Lower leg skin (tissue), 4 donors: ENCODE data around the gene ASB2. TPM values are rescaled to one million over a fixed set of nuclear protein-coding genes. Genes with fewer than 3 reads are reported as not detected.

ENCODE experiments used
- DNase-seq, 2 donors: peaks; one replicate each; pipeline ENCODE4 v3.0.0-alpha.2; 2019; ENCODE audit warnings: low spot score in 2 of 2
- H3K4me3 ChIP-seq: fragments of 200-600 bp; sonication (generic); 2 replicates; pipeline ENCODE4 v1.5.1; 2017; ENCODE audit warnings: mild to moderate bottlenecking, low read depth; ENCODE audit not compliant: poor library complexity, severe bottlenecking
- CTCF ChIP-seq, 3 donors: fragments of 450-650 bp; IDR thresholded peaks; one replicate each; pipeline ENCODE4 v1.5.1; 2016; ENCODE audit warnings: antibody characterized with exemption in 3 of 3, mild to moderate bottlenecking in 3 of 3, moderate library complexity in 2 of 3
- POLR2A ChIP-seq, 2 donors: fragments of 450-650 bp; IDR thresholded peaks; one replicate each; pipeline ENCODE4 v1.6.1; 2016 to 2017; ENCODE audit warnings: antibody characterized with exemption in 2 of 2, mild to moderate bottlenecking in 1 of 2, moderate library complexity in 1 of 2
- WGBS, 2 donors: methylation state at CpG; one replicate each; pipeline ENCODE4 v1.1.5; 2018; 5-methylcytosine and 5-hydroxymethylcytosine counted together
- intact Hi-C: fragments of 100-400 bp; cut with DNase I; formaldehyde crosslinking; loops from one replicate; pipeline ENCODE4 v1.15.0; 2023; ENCODE audit warnings: low total_unique reads
- total RNA-seq, 4 donors: library from RNA; depleted of rRNA; stranded (reverse); fragments of >200 nt; gene quantifications; one replicate each; pipeline ENCODE4 v1.1.0, GENCODE V29; 2016

The ASB2 gene
- total RNA-seq, 4 donors from 2014 or later, result 0.46 to 5.4 (median 1.8) TPM

- TF ChIP-seq POLR2A (IDR thresholded peaks at IDR 0.05) (no peak), CTCF (IDR thresholded peaks at IDR 0.05) (no peak)
- WGBS, 2 donors, result 80 to 84% methylated on average over 2 of the region's 2 CpGs
- no peak overlapping the region for H3K4me3 ChIP-seq
- DNase-seq, result no peak
- intact Hi-C loops, result no loop called here
Measured at GRCh38 chr14:94021001-94021400, 44.6 kb upstream of the ASB2 start.

GRCh38 chr14:94020267-94020666, 43.9 kb upstream of the ASB2 start:
- no peak overlapping the region for H3K4me3 ChIP-seq
- no peak for TF ChIP-seq POLR2A (IDR thresholded peaks at IDR 0.05)
- TF ChIP-seq CTCF (IDR thresholded peaks at IDR 0.05), result no peak
- WGBS, 2 donors, result 92 to 94% methylated on average over 4 of the region's 4 CpGs
- DNase-seq, result no peak
- intact Hi-C loops, result no loop called here

GRCh38 chr14:94019329-94019728, 43.0 kb upstream of the ASB2 start:
- H3K4me3 ChIP-seq, result no peak overlapping the region
- TF ChIP-seq POLR2A (IDR thresholded peaks at IDR 0.05), result no peak
- no peak for TF ChIP-seq CTCF (IDR thresholded peaks at IDR 0.05)
- intact Hi-C loops, result no loop called here
- no peak for DNase-seq
- 59 to 75% methylated on average over 6 of the region's 6 CpGs for WGBS, 2 donors

GRCh38 chr14:94018308-94018707, 41.9 kb upstream of the ASB2 start:
- 64 to 70% methylated on average over 8 of the region's 8 CpGs for WGBS, 2 donors
- H3K4me3 ChIP-seq, result no peak overlapping the region
- no peak for TF ChIP-seq POLR2A (IDR thresholded peaks at IDR 0.05)
- TF ChIP-seq CTCF (IDR thresholded peaks at IDR 0.05), result no peak
- intact Hi-C loops, result no loop called here
- no peak for DNase-seq

- 79 to 86% methylated on average over 8 of the region's 8 CpGs for whole genome bisulfite sequencing, 2 donors
- intact Hi-C loops, result no loop called here
- TF ChIP-seq CTCF (IDR thresholded peaks at IDR 0.05), result no peak
- TF ChIP-seq POLR2A (IDR thresholded peaks at IDR 0.05), result no peak
- H3K4me3 ChIP-seq, result no peak overlapping the region
- DNase-seq, result no peak
Measured at GRCh38 chr14:94016446-94016976, 40.1 kb upstream of the ASB2 start.

GRCh38 chr14:94015223-94015622, 38.9 kb upstream of the ASB2 start:
- TF ChIP-seq POLR2A (IDR thresholded peaks at IDR 0.05), result no peak
- no peak for TF ChIP-seq CTCF (IDR thresholded peaks at IDR 0.05)
- intact Hi-C loops, result no loop called here
- no peak for DNase-seq
- no peak overlapping the region for H3K4me3 ChIP-seq
- 61 to 70% methylated on average over 2 of the region's 2 CpGs for WGBS, 2 donors
